Loucy (cell line): ENCODE data around the gene RAB41.

Experiments used
- H2AFZ ChIP-seq: fragments of 200-600 bp; sonication (generic); 2 replicates; pipeline ENCODE4 v1.6.0; 2016; ENCODE audit warnings: antibody characterized with exemption, mild to moderate bottlenecking, low read length, moderate library complexity
- H3F3A ChIP-seq: fragments of 200-600 bp; 2 replicates; pipeline ENCODE4 v1.6.0; 2016; ENCODE audit warnings: antibody characterized with exemption, low read depth, mild to moderate bottlenecking
- H3K27me3 ChIP-seq: fragments of 200-600 bp; sonication (generic); 2 replicates; pipeline ENCODE4 v1.6.1; 2014; ENCODE audit warnings: low read length, mild to moderate bottlenecking; ENCODE audit not compliant: insufficient read depth, poor library complexity, severe bottlenecking
- H3K36me3 ChIP-seq: fragments of 200-600 bp; sonication (generic); 2 replicates; pipeline ENCODE4 v1.6.1; 2016; ENCODE audit warnings: low read length; ENCODE audit not compliant: insufficient read depth
- H3K4me1 ChIP-seq: fragments of 200-600 bp; sonication (generic); 2 replicates; pipeline ENCODE4 v1.5.1; 2014; ENCODE audit warnings: low read length, mild to moderate bottlenecking; ENCODE audit not compliant: insufficient read depth, poor library complexity, severe bottlenecking
- H3K4me2 ChIP-seq: fragments of 200-600 bp; sonication (generic); 2 replicates; pipeline ENCODE4 v1.6.0; 2014; ENCODE audit warnings: antibody characterized with exemption, low read length, low read depth, mild to moderate bottlenecking; ENCODE audit not compliant: poor library complexity, severe bottlenecking
- H3K4me3 ChIP-seq: fragments of 200-600 bp; sonication (generic); 2 replicates; pipeline ENCODE4 v1.5.1; 2014; ENCODE audit warnings: low read length, mild to moderate bottlenecking, mixed read lengths; ENCODE audit not compliant: poor library complexity, severe bottlenecking
- H3K79me2 ChIP-seq: fragments of 200-600 bp; sonication (generic); 2 replicates; pipeline ENCODE4 v1.6.1; 2014; ENCODE audit warnings: low read length; ENCODE audit not compliant: insufficient read depth
- H3K9ac ChIP-seq: fragments of 200-600 bp; sonication (generic); 2 replicates; pipeline ENCODE4 v1.6.0; 2014; ENCODE audit warnings: mild to moderate bottlenecking, low read depth, low read length, moderate library complexity; ENCODE audit not compliant: poor library complexity, severe bottlenecking
- H3K9me2 ChIP-seq: fragments of 200-600 bp; sonication (generic); replicated peaks from 2 replicates; pipeline ENCODE4 v1.6.1; 2016; ENCODE audit warnings: low read depth, low read length, mixed read lengths
- H3K9me3 ChIP-seq: fragments of 200-600 bp; sonication (generic); 2 replicates; pipeline ENCODE4 v1.6.1; 2014; ENCODE audit warnings: mild to moderate bottlenecking, antibody characterized with exemption, low read length, low read depth; ENCODE audit not compliant: insufficient read depth
- H4K20me1 ChIP-seq: fragments of 200-600 bp; sonication (generic); 2 replicates; pipeline ENCODE4 v1.6.0; 2014; ENCODE audit warnings: antibody characterized with exemption, low read length, mild to moderate bottlenecking; ENCODE audit not compliant: insufficient read depth, poor library complexity, severe bottlenecking
- EZH2phosphoT487 ChIP-seq: fragments of 200-600 bp; IDR thresholded peaks from 2 replicates; pipeline ENCODE4 v1.6.1; 2018; ENCODE audit warnings: antibody characterized with exemption, mild to moderate bottlenecking, moderate library complexity, borderline replicate concordance
- TF ChIP-seq, protein P1 (sequence below): fragments of 200-600 bp; sonication (generic); conservative IDR thresholded peaks from 2 replicates; pipeline ENCODE4 v1.5.1; 2014; ENCODE audit warnings: mild to moderate bottlenecking, antibody characterized with exemption, low read length

Gene RAB41

DNA sequence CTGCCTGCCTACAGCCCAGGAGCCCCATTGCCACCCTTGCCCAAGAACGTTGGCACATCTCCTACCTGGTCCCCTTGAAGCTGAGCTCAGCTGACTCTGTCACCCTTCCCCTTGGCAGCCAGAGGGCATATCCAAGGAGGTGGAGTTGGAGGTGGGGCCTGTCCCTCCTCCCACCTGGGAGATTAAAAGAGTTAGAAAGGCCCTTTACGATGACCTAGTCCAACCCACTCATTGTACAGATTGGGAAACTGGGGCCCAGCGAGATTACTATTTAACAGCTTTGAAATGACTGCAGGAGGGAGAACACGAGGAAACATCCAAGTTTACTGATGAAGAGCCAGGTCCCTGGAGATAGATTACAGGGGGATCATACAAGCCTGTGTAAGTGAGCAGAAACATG lies 21.9 kb upstream of the RAB41 start, which contains the start of gene P2RY4:
TSS of gene P2RY4 (minus strand) at position 101 of the 400 bp plus-strand sequence. CDS start 580 bp downstream, outside the sequence.
- H3K27me3 ChIP-seq, result no peaks in the 10 kb centered on the region
- H4K20me1 ChIP-seq, result no peaks in the 10 kb centered on the region
- H2AFZ ChIP-seq, result no peak within 1 kb of the TSS
- H3F3A ChIP-seq, result no peaks in the 10 kb centered on the region
- H3K9ac ChIP-seq, result no peak within 1 kb of the TSS
- H3K79me2 ChIP-seq, result no peaks in the 10 kb centered on the region
- H3K4me1 ChIP-seq, result no peaks in the 10 kb centered on the region
- no peak within 1 kb of the TSS for H3K4me3 ChIP-seq
- TF ChIP-seq EZH2phosphoT487, result no peak
- TF ChIP-seq, protein P1, sequence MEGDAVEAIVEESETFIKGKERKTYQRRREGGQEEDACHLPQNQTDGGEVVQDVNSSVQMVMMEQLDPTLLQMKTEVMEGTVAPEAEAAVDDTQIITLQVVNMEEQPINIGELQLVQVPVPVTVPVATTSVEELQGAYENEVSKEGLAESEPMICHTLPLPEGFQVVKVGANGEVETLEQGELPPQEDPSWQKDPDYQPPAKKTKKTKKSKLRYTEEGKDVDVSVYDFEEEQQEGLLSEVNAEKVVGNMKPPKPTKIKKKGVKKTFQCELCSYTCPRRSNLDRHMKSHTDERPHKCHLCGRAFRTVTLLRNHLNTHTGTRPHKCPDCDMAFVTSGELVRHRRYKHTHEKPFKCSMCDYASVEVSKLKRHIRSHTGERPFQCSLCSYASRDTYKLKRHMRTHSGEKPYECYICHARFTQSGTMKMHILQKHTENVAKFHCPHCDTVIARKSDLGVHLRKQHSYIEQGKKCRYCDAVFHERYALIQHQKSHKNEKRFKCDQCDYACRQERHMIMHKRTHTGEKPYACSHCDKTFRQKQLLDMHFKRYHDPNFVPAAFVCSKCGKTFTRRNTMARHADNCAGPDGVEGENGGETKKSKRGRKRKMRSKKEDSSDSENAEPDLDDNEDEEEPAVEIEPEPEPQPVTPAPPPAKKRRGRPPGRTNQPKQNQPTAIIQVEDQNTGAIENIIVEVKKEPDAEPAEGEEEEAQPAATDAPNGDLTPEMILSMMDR, result no peak
- H3K4me2 ChIP-seq, result no peak within 1 kb of the TSS
- H3K9me3 ChIP-seq, result no peaks in the 10 kb centered on the region
- no peaks in the 10 kb centered on the region for H3K9me2 ChIP-seq
- H3K36me3 ChIP-seq, result no peaks in the 10 kb centered on the region

DNA sequence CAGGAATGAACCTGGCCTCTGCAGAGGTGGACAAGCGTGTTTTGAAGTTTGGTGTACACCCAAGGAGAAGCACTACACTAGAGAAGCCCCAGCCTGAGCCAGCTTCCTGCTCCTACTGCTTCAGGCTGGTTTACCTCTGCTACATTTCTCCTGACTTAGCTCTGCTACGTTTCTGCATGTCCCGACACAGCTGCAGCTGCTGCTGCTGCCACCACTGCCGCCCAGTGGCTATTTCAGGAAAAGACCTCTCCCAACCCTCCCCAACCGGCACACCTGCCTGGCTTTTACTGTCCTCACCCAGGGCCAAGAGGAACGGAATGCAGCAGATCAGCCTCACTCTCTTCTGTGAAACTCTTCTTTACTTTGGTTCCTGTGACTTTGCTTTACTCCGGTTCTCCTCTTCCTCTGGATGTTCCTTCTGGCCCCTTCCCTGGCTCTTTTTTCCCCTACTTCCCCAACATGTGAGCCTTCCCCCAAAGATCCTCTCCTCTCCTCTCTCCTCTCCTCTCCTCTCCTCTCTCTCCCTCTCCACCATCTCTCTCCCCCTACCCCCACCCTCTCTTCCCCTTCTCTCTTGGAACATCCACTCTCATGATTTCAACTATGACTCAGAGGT lies 18.9 kb upstream of the RAB41 start:
- H3K4me3 ChIP-seq, result no peak overlapping the region
- no peak overlapping the region for H2AFZ ChIP-seq
- no peaks in the 10 kb centered on the region for H3K36me3 ChIP-seq
- no peak overlapping the region for H3K9ac ChIP-seq
- no peak for TF ChIP-seq EZH2phosphoT487
- TF ChIP-seq, protein P1, result peak; percentile 59
- no peaks in the 10 kb centered on the region for H4K20me1 ChIP-seq
- no peak overlapping the region for H3K4me2 ChIP-seq
- no peaks in the 10 kb centered on the region for H3K27me3 ChIP-seq
- H3F3A ChIP-seq, result no peaks in the 10 kb centered on the region
- H3K4me1 ChIP-seq, result no peaks in the 10 kb centered on the region
- H3K9me3 ChIP-seq, result no peaks in the 10 kb centered on the region
- H3K79me2 ChIP-seq, result no peaks in the 10 kb centered on the region
- no peaks in the 10 kb centered on the region for H3K9me2 ChIP-seq

DNA sequence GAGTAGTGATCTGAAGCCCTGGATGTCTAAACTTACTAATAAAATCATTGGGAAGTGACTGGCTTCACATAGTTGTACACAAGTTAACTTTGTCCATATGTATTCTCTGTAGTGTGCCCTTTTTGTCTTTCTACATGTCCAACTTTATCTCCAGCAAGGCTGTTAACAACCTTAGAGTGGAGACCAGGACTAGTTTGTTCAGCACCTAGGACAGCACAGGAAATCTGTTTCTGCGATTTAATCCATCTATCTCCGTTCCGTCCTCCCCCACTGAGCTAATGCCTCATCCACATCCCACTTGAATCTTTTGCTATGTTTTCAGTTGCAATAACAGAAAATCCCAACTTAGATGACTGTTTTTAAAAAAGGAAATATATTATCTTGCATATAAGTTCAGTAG lies 17.2 kb upstream of the RAB41 start:
- Histone ChIP-seq H3K9me3 (no peaks in the 10 kb centered on the region), H3K36me3 (no peaks in the 10 kb centered on the region), H3K4me1 (no peaks in the 10 kb centered on the region), H3K9me2 (no peaks in the 10 kb centered on the region), H3K27me3 (no peaks in the 10 kb centered on the region), H3K79me2 (no peaks in the 10 kb centered on the region), H3F3A (no peaks in the 10 kb centered on the region), H2AFZ (no peak overlapping the region), H4K20me1 (no peaks in the 10 kb centered on the region), H3K9ac (no peak overlapping the region), H3K4me3 (no peak overlapping the region), H3K4me2 (no peak overlapping the region)
- TF ChIP-seq, protein P1, result no peak
- TF ChIP-seq EZH2phosphoT487, result no peak
